Hematopoietic multipotent progenitor cell treated with erythropoietin and hydrocortisone succinate and interleukin-3 and kit ligand, for 15 days (in vitro differentiated cells): ENCODE results near the gene PRKG1.
A peak's percentile ranks its signal among the peaks of the same experiment; 100 is the strongest.
"Not testable (repeated sequence)": the region's sequence is repeated elsewhere in the genome, so short reads cannot be mapped to it uniquely, and the experiment has no call there.

Source experiments
- DNase-seq: peaks from one replicate; pipeline ENCODE4 v3.0.0-alpha.2; 2015; ENCODE audit warnings: low spot score

The PRKG1 gene

DNA sequence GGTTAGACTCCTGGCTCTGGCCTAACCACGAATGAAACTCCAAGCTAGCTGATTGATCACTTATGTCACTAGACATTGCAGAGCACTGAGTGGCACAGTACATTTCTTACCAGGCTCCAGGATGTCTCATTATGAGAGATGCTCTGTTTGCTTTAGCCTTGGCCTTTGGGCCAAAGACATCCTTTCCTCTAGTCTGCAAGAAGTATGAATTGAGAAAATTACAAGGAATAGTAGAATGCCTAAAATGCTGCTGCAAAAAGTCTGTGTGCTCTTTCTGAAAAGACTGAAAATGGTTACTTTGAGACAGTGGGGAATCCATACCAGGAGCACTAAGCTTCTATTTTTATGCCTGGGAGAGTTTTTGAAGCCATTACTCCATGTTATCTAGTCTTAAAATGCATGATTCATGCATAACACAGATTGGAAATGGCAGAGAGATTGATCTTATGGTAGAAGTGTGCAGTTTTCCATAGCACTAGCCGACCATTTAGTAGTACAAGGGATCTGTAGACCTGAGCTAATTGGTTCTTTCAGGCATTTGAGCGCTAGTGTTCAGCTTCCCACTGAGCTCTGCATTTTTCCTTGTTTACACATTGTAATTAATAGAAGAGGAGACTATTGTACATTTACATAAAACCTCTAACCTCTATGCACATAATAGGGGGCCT is 303.8 kb downstream of the PRKG1 start:
- DNase-seq, result no peak

DNA sequence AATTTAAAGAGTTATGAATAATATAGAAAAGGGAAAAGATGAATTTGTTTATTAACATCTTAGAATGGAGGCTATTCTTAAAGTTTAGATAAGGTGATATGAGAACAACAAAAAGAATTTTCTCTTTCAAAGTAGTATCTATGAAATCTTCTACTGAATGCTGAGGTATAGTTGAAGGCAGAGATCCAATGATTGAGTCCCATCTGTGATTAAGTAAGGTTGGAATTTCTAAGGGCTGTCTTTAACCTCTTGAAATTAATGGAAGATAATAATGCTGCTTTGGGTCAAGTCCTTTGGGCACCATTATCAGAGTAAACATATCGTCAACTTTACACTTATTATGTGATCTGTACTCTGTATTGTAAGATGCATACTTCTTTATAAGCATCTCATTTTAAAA is 307.9 kb downstream of the PRKG1 start:
- DNase-seq, result no peak

DNA sequence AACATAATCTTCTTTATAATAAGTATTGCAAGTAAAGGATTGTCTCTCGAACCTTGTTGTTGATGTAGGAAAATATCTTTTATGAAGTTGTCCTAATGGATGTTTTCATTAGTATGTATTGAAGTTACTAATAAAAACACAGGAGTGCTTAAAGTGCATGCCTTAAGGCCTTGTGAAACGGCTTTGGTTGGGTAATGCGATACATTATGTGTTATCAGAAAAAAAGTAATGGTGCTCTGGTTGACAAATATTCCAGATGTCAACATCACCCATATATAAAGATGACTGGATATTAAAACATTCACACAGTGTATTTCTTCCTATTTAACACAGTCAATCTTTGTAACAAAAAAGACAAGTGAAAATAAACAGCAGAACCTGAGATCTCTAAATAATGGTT is 310.7 kb downstream of the PRKG1 start:
- no peak for DNase-seq

DNA sequence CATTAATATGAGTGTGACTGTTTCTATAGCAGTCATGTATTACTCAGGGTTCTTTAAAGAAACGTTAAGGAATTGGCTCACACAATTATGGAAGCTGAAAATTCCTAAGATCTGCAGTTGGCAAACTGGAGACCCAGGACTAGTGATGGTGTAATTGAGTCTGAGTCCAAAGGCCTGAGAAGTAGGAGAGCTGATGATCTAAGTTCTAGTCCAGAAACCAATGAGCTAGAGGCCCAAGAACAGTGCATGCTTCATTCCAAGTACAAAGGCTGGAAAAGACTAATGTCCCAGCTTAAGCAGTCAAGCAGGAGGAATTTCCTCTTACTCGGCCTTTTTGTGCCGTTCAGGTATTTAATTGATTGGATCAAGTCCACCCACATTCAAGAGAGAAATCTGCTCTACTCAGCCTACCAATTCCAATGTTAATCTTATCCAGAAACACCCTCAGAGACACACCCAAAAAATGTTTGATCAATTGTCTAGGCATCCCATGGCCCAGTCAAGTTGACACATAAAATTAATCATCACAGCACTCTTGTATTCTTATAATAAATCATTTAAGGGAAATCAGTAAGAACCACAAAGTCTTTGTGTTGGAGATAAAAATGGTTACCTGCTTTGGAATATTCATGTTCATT is 312.1 kb downstream of the PRKG1 start:
- DNase-seq, result no peak

DNA sequence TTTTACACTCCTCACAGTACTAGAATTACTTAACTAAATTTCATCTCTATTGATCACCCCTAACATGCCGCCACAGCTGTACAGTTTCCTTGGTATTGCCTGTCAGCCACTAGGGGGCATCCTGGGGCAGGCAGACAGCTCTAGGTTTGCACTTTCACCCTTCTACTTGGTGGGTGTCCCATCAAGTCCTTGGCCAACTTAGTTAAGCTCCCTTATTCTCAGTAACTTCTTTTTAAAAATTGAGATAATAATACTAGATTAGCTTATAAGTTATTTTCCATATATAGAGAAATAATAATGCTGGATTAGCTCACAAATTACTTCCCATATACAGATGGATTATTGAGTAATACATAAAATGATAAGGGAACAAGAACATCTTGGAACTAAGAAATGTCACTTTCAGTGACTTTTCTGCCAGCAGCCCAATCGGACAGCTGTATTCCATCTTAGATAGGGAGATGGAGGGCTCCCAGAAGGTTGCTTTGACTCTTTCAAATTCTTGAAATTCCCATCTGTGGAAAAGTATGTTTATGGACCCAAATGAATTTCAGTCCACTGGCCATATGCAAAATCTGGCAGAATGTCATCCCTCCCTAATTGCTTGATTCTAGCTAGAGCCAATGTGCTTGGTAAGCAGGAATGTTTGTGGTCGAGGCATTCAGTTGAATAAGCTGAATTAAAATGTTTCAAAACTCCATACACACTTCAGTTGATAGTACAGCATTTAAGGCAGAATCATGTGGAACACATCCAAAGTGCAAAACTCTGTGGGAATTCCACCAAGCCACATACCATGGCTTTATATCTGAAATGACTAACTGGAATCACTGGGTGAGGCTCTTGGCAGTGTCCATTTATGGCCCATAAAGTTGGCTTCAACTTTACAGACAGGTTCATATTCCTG is 315.4 kb downstream of the PRKG1 start:
- peak; percentile 35 for DNase-seq

DNA sequence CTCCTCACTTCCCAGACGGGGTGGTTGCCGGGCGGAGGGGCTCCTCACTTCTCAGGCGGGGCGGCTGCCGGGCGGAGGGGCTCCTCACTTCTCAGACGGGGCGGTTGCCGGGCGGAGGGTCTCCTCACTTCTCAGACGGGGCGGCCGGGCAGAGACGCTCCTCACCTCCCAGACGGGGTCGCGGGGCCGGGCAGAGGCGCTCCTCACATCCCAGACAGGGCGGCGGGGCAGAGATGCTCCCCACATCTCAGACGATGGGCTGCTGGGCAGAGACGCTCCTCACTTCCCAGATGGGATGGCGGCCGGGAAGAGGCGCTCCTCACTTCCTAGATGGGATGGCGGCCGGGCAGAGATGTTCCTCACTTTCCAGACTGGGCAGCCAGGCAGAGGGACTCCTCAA is 318.7 kb downstream of the PRKG1 start:
- DNase-seq, result not testable (repeated sequence)

DNA sequence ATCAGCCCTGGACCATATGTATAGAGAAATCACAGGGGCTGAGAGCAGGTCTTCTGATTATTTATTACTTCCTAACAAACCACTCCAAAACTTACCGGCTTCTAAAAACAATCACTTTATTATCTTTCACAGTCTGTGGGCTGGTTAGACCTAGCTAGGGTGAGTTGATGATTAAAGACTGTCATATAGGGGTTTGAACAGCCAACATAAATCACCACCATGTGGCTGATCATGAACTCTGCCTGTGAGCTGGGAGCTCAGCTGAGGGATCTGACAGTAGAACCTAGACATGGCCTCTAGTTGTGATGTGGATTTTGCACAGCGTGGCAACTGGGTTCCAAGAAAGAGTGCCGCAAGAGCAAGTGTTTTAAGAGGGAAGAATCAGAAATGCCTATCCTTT is 319.8 kb downstream of the PRKG1 start:
- DNase-seq, result no peak

DNA sequence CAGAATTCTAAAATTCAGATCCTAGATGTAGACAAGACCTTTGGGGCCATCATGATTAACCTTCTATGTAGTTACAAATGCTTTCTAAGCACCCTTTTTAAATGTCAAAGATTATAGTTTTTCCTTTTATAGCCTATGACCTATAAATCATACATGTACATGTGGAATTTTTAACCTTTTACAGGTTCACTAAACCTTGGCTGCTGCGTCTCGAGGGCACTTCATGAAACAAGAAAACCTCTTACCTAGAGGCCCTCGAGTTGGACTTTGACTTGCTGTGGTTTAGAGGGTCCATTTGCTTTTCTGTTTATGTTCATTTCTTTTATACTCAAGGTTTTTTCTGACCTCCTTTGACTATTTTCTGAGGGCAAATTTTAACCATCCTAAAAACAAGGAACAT is 323.0 kb downstream of the PRKG1 start:
- no peak for DNase-seq

DNA sequence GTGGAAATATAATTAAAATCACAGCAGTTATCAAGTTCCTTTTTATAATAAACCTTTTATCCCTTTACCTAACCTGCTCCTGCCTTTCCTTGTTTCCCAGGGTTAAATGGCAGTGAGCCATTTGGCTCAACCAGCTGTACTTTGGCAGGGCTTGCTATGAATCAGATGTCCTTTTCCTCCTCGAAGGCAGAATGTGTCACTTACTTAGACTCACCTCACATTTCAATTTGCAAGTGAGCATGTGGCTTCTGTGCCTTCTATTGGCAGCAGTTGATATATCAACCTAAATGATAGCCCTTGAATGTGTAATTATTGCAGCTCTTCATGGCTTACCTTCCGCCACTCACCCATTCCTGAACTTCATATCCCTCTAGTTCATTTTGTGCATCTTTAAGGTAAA is 323.4 kb downstream of the PRKG1 start:
- DNase-seq, result no peak

DNA sequence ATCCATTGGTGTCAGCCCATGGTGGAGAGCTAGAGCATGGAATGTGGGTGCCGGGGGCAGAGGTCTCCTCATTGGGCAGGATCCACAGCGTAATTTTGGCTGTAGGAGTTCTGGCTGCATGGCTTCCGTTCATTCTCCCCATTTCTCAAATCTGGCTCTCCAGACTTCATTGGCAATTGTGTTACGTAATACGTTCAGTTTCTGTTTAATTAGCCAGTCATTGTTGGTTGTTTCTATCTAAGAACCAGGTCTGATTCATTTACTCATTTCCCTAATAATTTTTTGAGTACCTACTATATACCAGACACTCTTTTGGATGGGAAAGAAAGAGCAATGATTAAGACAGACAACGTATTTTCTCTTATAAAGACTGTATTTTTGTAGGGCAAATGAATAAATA is 325.6 kb downstream of the PRKG1 start:
- no peak for DNase-seq

DNA sequence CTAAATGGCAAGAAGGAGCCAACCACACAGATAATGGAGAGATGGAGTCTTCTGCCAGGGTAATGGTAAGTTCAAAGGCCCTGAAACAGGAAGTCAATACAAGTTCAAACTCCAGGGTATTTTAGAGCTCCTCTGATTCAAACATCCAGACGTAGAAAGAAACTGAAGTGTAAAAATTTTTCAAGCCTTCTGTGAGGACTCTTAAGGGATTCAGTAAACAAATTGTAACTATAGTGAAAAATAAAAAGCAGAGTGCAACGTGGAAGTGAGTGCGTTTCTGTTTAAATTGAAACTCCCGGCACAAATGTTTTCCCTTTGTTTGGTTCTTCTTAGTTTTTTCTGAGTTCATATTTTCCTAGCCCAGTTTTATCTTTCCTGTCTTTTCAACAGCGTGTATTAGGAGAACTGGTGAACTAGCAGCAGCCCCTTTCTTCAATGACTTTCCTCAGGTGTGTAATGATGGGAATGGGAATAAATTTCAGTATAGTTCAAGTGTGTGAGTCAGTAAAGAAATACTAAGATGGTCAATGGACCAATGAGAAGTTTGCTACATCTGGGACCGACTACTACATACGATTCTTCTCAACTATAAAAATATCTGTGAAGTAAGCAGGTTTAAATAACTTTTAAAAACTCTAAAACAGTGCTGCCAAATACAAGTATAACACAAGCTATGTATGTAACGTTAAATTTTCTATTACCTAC is 326.3 kb downstream of the PRKG1 start:
- no peak for DNase-seq

DNA sequence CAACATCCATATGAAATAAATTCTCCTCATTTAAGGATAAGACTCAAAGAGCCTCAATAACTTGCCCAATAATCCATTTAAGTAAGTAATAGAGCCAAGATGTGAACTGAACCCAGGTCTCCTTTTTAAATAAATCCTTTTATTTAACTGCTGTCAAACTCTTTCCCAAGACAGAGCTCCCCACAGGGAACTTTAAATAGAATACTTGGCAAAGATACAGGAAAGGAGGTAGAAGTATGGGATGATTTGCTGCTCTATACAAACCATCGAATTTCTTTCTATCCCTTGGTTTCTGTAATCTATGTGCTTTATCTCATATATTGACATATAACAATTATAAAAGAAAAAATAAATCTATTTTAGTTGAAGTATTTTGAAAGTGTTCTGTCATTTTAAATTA is 329.2 kb downstream of the PRKG1 start:
- DNase-seq, result no peak

DNA sequence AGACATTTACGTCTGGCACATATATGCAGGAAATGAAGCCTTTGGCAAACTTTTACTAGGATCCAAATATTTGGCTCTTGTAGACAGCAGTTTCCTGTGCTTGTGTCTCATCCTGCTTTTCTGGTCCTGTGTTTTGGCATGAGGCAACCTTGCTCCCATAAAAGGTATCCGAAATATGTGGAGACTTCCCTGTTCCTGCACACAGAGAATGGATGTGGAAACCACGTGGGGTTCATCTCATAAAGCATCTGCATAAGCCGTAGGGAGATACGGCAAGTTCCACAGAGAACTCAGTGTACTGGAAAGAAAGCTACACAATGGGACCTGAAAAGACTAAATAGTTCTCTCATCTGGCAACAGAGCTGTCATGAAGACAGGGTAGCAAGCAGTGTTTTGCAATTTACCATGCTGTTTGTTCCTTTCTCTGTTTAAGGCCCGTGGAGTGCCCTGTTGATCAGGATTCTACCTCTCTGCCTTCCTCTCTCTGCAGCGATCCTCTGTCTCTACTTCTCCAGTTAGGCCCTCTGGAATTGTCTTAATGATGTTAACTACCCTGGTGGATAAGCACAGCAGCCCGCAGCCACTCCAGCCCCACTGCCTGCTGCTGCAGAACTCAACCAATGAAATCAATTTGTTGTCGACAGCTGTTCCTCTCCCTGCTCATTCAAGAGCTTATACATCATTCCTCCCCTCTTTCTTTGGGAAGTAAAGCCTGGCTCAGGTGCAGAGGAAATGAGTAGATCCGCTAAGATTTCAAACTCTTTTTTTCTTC is 331.5 kb downstream of the PRKG1 start:
- DNase-seq, result no peak

DNA sequence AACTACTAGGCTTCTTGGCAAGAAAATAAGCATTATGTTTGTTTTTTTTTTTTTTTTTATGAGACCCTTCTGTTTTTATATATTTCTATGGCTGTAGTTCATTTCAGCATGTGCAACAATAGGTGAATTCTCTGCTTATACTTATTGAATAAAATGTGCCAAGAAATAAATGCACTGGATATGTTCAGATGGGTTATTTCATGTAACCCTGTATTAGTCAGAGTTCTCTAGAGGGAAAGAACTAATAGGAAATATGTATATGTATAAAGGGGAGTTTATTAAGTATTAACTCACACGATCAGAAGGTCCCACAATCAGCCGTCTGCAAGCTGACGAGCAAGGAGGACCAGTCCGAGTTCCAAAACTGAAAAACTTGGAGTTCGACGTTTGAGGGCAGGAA is 332.3 kb downstream of the PRKG1 start:
- no peak for DNase-seq

DNA sequence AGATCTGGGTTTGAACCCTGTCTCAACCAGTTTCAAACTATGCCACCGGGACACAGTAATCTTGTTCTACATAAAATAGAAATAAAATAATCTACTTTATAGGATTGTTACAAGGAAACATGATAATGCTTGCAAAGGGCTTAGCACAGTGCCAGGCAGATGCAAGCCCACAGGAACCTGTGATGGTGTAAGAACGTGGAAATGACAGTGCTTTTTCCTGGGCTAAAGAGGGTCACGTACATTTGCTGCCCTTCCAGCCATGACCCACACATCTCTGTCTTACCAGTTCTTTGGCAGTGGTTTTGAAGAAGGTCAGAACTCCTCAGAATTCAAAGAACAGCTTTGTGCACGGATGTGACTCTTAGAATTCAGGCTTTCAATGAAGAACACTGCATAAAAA is 342.2 kb downstream of the PRKG1 start:
- no peak for DNase-seq

DNA sequence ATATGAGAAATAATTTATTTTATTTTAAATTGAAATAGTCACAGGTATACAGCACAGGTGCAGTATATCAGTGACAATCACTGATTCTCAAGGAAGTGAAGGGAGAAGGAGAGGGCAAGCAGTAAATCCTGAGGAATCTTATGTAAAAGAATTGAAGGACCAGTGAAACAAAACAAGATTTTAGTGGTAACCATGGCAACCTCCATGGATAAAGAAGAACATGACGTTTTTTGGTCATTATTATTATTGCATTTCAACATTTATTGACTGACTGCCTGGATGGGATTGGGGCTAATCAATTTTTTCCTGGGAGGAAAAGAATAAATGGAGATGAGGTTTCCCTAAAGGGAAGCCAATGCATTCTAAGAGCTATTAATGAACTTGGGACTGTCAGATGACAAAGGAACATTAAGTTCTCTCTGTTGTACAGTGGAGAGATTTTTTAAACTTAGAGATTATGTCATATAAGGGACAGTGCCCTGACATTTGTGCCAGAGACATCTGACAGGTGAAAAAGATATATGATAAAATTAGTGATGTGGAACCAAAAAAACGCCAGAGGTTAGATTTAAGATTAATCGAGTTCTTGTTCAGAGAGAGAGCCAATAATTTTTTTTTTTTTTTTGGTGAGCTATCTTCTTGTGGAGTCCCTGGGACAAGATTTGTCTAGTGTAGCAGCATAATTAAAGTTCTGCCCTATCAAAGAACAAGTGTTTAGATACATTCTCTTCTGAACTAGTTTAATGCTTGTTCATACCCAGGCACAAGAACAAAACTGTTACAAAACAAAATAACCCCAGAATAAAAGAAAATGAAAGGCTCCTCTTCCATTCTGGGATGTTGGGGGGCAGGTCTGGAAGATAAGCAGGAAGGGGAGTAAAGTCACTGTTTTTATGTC is 345.2 kb downstream of the PRKG1 start:
- no peak for DNase-seq

DNA sequence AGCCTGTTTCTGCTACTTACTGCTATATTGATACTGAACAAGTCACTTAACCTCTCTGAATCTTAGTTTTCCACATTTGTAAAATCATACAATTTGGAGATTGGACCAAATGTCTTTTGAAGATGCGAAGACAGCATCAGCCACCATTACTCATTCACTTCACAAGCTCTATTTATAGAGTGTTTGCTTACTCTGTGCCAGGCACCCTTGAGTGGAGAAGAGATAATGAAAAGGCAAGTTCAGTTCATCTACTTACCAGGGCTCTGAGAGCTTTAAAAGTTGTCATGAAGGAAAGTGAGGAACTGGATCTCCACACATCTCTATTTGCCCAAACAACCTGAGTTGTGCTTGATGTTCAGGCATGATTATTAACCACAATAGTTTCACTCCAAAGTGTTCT is 347.6 kb downstream of the PRKG1 start:
- DNase-seq, result no peak

DNA sequence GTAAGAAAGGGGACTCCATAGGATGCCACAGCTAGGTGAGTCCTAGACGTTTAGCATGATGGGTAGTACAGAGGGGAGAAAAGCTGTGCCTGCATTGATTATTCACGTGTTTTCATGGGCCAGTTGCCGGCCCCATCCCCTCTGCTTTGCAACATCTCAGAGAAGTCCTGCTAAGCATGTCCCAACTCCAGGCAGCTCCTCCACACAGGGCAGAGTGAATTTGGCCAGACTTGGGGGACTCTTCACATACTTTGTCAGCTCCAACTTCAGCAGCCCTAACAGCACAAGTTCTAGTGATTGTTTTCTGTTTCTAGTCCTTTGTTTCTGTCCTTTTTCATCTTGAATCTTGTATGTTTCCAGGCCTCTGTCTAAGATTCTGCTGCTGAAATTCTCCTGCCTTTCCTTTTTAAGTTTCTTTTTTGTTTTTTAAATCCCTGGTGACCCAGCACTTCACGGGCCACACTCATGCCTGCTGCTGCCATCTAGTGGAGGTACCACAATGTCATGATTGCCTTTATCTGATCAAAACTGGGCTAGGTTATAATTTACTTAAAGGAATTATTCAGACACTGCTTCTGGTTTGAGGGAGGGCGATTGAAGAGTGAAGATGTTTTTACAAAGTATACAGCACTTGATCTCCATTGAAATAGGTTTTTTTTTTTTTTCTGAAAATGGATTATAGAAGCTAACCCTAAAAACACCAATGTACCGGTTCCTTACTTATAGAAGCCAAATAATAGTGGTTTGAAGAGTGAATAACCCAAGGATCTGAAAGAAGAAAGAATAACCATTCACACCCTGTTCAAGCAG is 348.2 kb downstream of the PRKG1 start:
- DNase-seq, result peak; percentile 49

DNA sequence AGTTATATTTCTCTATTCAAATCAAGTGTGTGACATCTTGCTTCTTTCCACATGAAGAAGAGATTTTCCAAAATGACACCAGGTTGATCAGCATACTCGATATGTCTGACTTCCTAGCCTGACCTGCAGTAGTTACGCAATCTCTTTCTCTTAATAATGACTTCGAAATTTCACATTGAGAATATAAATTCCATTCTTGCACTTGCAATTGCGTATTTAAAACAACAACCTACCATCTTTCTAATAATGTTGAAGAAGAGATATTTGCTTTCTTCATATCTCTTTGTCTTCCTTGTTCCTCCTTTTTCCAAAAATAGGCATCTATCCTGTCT is 348.8 kb downstream of the PRKG1 start:
- DNase-seq, result no peak

DNA sequence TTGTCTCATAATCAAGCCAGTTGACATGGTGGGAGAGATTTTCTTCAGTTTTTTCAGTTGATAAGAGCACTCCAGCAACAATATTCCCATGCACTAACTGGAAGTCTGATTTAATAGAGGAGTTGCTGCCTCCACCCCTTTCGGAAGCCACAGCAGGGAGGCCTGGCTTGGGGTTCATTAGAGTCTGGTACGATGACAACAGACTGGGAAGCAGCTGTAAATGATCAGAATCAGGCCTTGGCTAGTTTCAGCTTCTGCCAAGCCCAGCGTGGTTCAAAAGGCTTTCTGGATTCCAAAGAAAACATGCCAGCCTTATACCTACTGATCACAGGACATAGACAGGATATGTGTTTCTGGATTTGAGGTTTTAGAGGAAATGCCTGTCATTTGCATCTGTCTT is 351.1 kb downstream of the PRKG1 start:
- DNase-seq, result no peak
